H1 (cell line): Measurements from ENCODE around the gene COPS9. TPM values are rescaled to one million over a fixed set of nuclear protein-coding genes. Genes with fewer than 3 reads are reported as not detected.

Source experiments
- POU5F1 ChIP-seq: IDR thresholded peaks from 2 replicates; pipeline ENCODE4 v1.6.1; 2011; ENCODE audit warnings: low read depth, mild to moderate bottlenecking, low read length, moderate library complexity
- RBBP5 ChIP-seq: IDR thresholded peaks from 2 replicates; pipeline ENCODE4 v1.7.1; 2012; ENCODE audit warnings: low read depth, mild to moderate bottlenecking, inconsistent platforms, low read length, moderate library complexity, borderline replicate concordance
- polyA plus RNA-seq, 7 experiments: library from polyadenylated mRNA; depleted of rRNA in 3 of 7; stranded (reverse) in 5 of 7; unstranded in 2 of 7; fragments of >200 nt in 5 of 7; fragments of 200-250 nt in 2 of 7; gene quantifications; 1 replicate in 5 of 7; 2 replicates in 1 of 7; 4 replicates in 1 of 7; pipeline versions ENCODE4 v1.2.1 to v1.2.3, GENCODE V29; 2011 to 2013; ENCODE audit warnings: missing spikeins in 2 of 7, mixed read lengths in 2 of 7
- total RNA-seq: library from RNA; stranded (reverse); fragmentation: NEBNext Ultra II Directional; extraction: Animal tissue kit (Norgen Biotek cat#: 25700); gene quantifications from 2 replicates; pipeline ENCODE4 v1.2.1, GENCODE V29; 2021

The COPS9 gene
- total and polyA plus RNA-seq, 2 of the 8 experiments (the other 6 are each of a cell fraction or from before 2014, with no cell fraction given) = 154 to 234 TPM

DNA sequence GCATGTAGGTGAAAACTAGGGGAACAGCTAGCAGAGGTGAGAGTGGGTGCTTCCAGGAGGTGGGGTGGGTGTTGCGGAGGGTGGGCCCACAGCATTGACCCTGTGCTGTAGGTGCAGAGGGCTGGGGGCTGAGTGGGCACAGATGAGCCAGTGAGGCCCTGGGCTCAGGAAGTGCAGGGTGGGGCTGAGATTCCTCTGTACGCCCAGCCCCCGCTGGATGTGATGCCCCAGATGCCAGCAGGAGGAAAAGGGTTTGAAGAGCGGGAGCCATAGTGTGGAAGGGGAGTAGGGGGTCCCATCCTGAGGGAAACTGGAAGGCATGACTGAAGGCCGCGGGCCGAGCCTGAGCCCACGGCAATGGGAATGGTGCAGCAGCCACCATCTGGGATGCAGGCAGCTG, 18.5 kb upstream of the COPS9 start (continued):
- TF ChIP-seq RBBP5 (no peak), POU5F1 (no peak)
- TF ChIP-seq, all 59 proteins: peak for 0
